SK-N-SH (cell line): ENCODE measurements around the gene MIPEP. TPM values are rescaled to one million over a fixed set of nuclear protein-coding genes. Genes with fewer than 3 reads are reported as not detected.

Experiments
- CTCF ChIA-PET: fragments of 300-600, 350-600 bp; formaldehyde crosslinking; extraction: SDS; loops from one replicate; lab custom pipeline; 2021; lab: Yijun Ruan, JAX
- POLR2A ChIA-PET: fragments of 350-600 bp; sonication (Branson Sonifier 250); formaldehyde crosslinking; extraction: SDS; loops from one replicate; lab custom pipeline; 2020; ENCODE audit warnings: antibody characterized with exemption, inconsistent platforms; lab: Yijun Ruan, JAX
- DNase-seq: peaks from one replicate; pipeline ENCODE4 v3.0.0; 2012
- H2AFZ ChIP-seq: fragments of 200-600 bp; sonication (generic); 2 replicates; pipeline ENCODE4 v1.8.1; 2016; ENCODE audit warnings: antibody characterized with exemption, mild to moderate bottlenecking, low read depth
- H3F3A ChIP-seq: fragments of 200-600 bp; sonication (generic); replicated peaks from 2 replicates; pipeline ENCODE3; 2016; ENCODE audit warnings: antibody characterized with exemption, mild to moderate bottlenecking; ENCODE audit not compliant: insufficient read depth
- H3K27ac ChIP-seq, 2 experiments: fragments of 200-500 bp in 1 of 2; fragments of 200-600 bp in 1 of 2; sonication (Bioruptor generic) in 1 of 2; sonication (generic), shearing (Covaris generic) in 1 of 2; 2 replicates each; pipeline versions ENCODE4 v1.5.1 to v1.6.1; 2014 to 2016; ENCODE audit warnings: low read depth in 2 of 2, inconsistent platforms in 1 of 2, low read length in 1 of 2, mild to moderate bottlenecking in 1 of 2, mixed read lengths in 1 of 2
- H3K27me3 ChIP-seq: fragments of 200-600 bp; sonication (generic), shearing (Covaris generic); 2 replicates; pipeline ENCODE4 v1.6.1; 2016; ENCODE audit warnings: mixed run types; ENCODE audit not compliant: insufficient read depth
- H3K36me3 ChIP-seq, 2 experiments: fragments of 200-500 bp in 1 of 2; fragments of 200-600 bp in 1 of 2; sonication (Bioruptor generic) in 1 of 2; sonication (generic) in 1 of 2; replicated peaks in 1 of 2; 2 replicates each; pipeline versions ENCODE3 to v1.5.1; 2014 to 2016; ENCODE audit warnings: low read length in 1 of 2, mild to moderate bottlenecking in 1 of 2; ENCODE audit not compliant: insufficient read depth in 2 of 2, control insufficient read depth in 1 of 2
- H3K4me1 ChIP-seq, 2 experiments: fragments of 200-500 bp in 1 of 2; fragments of 200-600 bp in 1 of 2; sonication (Bioruptor generic) in 1 of 2; sonication (generic), shearing (Covaris generic) in 1 of 2; 2 replicates each; pipeline versions ENCODE4 v1.5.1 to v1.6.1; 2014 to 2016; ENCODE audit warnings: low read depth in 1 of 2, low read length in 1 of 2, mixed run types in 1 of 2; ENCODE audit not compliant: insufficient read depth in 2 of 2, control insufficient read depth in 1 of 2
- H3K4me2 ChIP-seq: fragments of 200-600 bp; sonication (generic), shearing (Covaris generic); 2 replicates; pipeline ENCODE4 v1.6.1; 2017; ENCODE audit warnings: mixed run types
- H3K4me3 ChIP-seq, 2 experiments: fragments of 200-500 bp in 1 of 2; fragments of 200-600 bp in 1 of 2; sonication (Bioruptor generic) in 1 of 2; sonication (generic), shearing (Covaris generic) in 1 of 2; 2 replicates each; pipeline versions ENCODE4 v1.5.1 to v1.8.1; 2014 to 2016; ENCODE audit warnings: low read depth in 2 of 2, inconsistent platforms in 1 of 2, low read length in 1 of 2, mild to moderate bottlenecking in 1 of 2, mixed read lengths in 1 of 2, moderate library complexity in 1 of 2
- H3K79me2 ChIP-seq: fragments of 200-600 bp; sonication (generic); 2 replicates; pipeline ENCODE4 v1.8.1; 2017; ENCODE audit warnings: mild to moderate bottlenecking; ENCODE audit not compliant: insufficient read depth
- H3K9ac ChIP-seq: fragments of 200-600 bp; sonication (generic); 2 replicates; pipeline ENCODE4 v1.6.1; 2017; ENCODE audit warnings: mixed run types
- H3K9me2 ChIP-seq: fragments of 200-600 bp; sonication (generic); 2 replicates; pipeline ENCODE4 v1.6.1; 2017; ENCODE audit warnings: mixed run types
- H3K9me3 ChIP-seq: fragments of 200-600 bp; sonication (generic); 2 replicates; pipeline ENCODE4 v1.6.1; 2017; ENCODE audit warnings: mixed run types, mild to moderate bottlenecking, moderate library complexity
- H4K20me1 ChIP-seq: fragments of 200-600 bp; sonication (generic); 2 replicates; pipeline ENCODE4 v1.6.1; 2017; ENCODE audit warnings: mild to moderate bottlenecking, mixed run types; ENCODE audit not compliant: insufficient read depth
- FOSL2 ChIP-seq: IDR thresholded peaks from 2 replicates; pipeline ENCODE4 v1.4.0; 2012; ENCODE audit warnings: low read depth, mild to moderate bottlenecking, moderate library complexity, borderline replicate concordance
- IRF3 ChIP-seq: fragments of 150-350 bp; IDR thresholded peaks from 2 replicates; pipeline ENCODE4 v1.6.1; 2016; ENCODE audit warnings: mild to moderate bottlenecking, low read depth, low read length
- MXI1 ChIP-seq: IDR thresholded peaks from 2 replicates; pipeline ENCODE4 v1.6.1; 2012; ENCODE audit warnings: mild to moderate bottlenecking, low read depth, low read length, improper control_type of control experiment
- PBX3 ChIP-seq: IDR thresholded peaks from 2 replicates; pipeline ENCODE4; 2012
- RCOR1 ChIP-seq: fragments of 150-350 bp; IDR thresholded peaks from 2 replicates; pipeline ENCODE4 v1.6.1; 2017; ENCODE audit warnings: antibody characterized with exemption, low read length
- SMC3 ChIP-seq: IDR thresholded peaks from 2 replicates; pipeline ENCODE4 v1.6.1; 2012; ENCODE audit warnings: low read depth, low read length, improper control_type of control experiment
- TAF1 ChIP-seq: IDR thresholded peaks from 2 replicates; pipeline ENCODE4 v1.6.1; 2012; ENCODE audit warnings: low read depth, mild to moderate bottlenecking, low read length, moderate library complexity, borderline replicate concordance
- TCF12 ChIP-seq: IDR thresholded peaks from 2 replicates; pipeline ENCODE4 v1.4.0; 2012
- WGBS: methylation state at CpG from one replicate; pipeline ENCODE4 v1.1.6; 2017; ENCODE audit warnings: low lambda C conversion rate; 5-methylcytosine and 5-hydroxymethylcytosine counted together
- polyA plus RNA-seq, 3 experiments: library from polyadenylated mRNA; depleted of rRNA; stranded (reverse); fragments of >200 nt; gene quantifications; 2 replicates each; pipeline ENCODE4 v1.2.3, GENCODE V29; 2012
- TF ChIP-seq, protein P1 (sequence below): IDR thresholded peaks from 2 replicates; pipeline ENCODE4 v1.4.0; 2012; ENCODE audit warnings: low read depth, borderline replicate concordance
- TF ChIP-seq, protein P2 (sequence below): IDR thresholded peaks from 2 replicates; pipeline ENCODE4 v1.4.0; 2012; ENCODE audit warnings: low read depth, borderline replicate concordance
- TF ChIP-seq, protein P3 (sequence below): IDR thresholded peaks from 2 replicates; pipeline ENCODE4 v1.4.0; 2012; ENCODE audit warnings: low read depth

Gene MIPEP
- polyA plus RNA-seq, 1 of the 3 experiments (the other 2 are of a cell fraction): 12.7 TPM

DNA sequence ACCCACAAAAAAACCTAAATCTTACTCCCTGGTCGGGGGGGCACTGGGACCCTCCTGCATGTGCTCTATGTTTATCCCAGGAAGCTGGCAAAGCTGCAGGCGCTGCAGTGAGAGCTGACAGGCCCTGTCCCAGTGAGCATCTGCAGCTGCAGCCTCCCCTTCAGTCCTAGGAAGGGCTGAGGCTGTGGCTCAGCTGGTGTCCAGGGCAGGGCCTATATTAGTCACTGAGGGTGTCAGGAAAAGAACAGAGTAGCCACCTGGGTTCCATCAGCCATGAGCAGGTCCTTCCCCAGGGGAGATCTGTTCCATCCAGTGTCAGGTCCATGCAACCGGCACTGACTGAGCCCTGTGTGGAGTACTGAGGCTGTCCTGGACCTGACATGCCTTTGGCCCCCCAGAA lies 198.5 kb downstream of the MIPEP start:
- H4K20me1 ChIP-seq: no peaks in the 10 kb centered on the region
- no peaks in the 10 kb centered on the region for H3K36me3 ChIP-seq
- WGBS: no CpG with 5 or more reads among the region's 3 CpGs
- no peak overlapping the region for H3K4me3 ChIP-seq
- H3K9me2 ChIP-seq: no peaks in the 10 kb centered on the region
- POLR2A ChIA-PET: no interaction called here
- TF ChIP-seq, protein P1, sequence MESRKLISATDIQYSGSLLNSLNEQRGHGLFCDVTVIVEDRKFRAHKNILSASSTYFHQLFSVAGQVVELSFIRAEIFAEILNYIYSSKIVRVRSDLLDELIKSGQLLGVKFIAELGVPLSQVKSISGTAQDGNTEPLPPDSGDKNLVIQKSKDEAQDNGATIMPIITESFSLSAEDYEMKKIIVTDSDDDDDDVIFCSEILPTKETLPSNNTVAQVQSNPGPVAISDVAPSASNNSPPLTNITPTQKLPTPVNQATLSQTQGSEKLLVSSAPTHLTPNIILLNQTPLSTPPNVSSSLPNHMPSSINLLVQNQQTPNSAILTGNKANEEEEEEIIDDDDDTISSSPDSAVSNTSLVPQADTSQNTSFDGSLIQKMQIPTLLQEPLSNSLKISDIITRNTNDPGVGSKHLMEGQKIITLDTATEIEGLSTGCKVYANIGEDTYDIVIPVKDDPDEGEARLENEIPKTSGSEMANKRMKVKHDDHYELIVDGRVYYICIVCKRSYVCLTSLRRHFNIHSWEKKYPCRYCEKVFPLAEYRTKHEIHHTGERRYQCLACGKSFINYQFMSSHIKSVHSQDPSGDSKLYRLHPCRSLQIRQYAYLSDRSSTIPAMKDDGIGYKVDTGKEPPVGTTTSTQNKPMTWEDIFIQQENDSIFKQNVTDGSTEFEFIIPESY: no peak
- no peaks in the 10 kb centered on the region for H3K9me3 ChIP-seq
- no peaks in the 10 kb centered on the region for H3K79me2 ChIP-seq
- no peak overlapping the region for H3K27ac ChIP-seq
- H3K4me2 ChIP-seq: no peak overlapping the region
- CTCF ChIA-PET: interaction anchor here (0.9 to 1.6 kb wide), 3 partner anchors 19 to 223 kb away, joined by 3 to 4 read pairs (median 3); no protein-coding TSS in a partner anchor
- DNase-seq: no peak
- H2AFZ ChIP-seq: no peak overlapping the region
- H3K4me1 ChIP-seq: peaks cover 0 to 4% of the 10 kb centered on the region in 2 experiments; a peak in 1 of 4 replicates
- no peak overlapping the region for H3K9ac ChIP-seq
- no peaks in the 10 kb centered on the region for H3F3A ChIP-seq
- no peaks in the 10 kb centered on the region for H3K27me3 ChIP-seq

GRCh38 chr13:23688336-23688735 lies 200.9 kb downstream of the MIPEP start:
- H3K9me2 ChIP-seq: no peaks in the 10 kb centered on the region
- H2AFZ ChIP-seq: no peak overlapping the region
- H3K9ac ChIP-seq: no peak overlapping the region
- H3K4me2 ChIP-seq: no peak overlapping the region
- no peaks in the 10 kb centered on the region for H3K27me3 ChIP-seq
- H3K9me3 ChIP-seq: peaks cover 9% of the 10 kb centered on the region; the same call in 1 of the 2 replicates
- ChIA-PET POLR2A (no interaction called here), CTCF (interaction anchor here (1.3 kb wide), 1 partner anchor 19 kb away, joined by 5 read pairs; no protein-coding TSS in a partner anchor)
- H3F3A ChIP-seq: no peaks in the 10 kb centered on the region
- H4K20me1 ChIP-seq: no peaks in the 10 kb centered on the region
- WGBS: 86% methylated on average over 3 of the region's 3 CpGs
- no peaks in the 10 kb centered on the region for H3K36me3 ChIP-seq
- TF ChIP-seq, protein P2, sequence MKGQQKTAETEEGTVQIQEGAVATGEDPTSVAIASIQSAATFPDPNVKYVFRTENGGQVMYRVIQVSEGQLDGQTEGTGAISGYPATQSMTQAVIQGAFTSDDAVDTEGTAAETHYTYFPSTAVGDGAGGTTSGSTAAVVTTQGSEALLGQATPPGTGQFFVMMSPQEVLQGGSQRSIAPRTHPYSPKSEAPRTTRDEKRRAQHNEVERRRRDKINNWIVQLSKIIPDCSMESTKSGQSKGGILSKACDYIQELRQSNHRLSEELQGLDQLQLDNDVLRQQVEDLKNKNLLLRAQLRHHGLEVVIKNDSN: no peak
- TF ChIP-seq FOSL2: no peak
- TF ChIP-seq, protein P3, sequence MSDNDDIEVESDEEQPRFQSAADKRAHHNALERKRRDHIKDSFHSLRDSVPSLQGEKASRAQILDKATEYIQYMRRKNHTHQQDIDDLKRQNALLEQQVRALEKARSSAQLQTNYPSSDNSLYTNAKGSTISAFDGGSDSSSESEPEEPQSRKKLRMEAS: no peak
- TF ChIP-seq PBX3: no peak
- TF ChIP-seq IRF3: no peak
- no peak for TF ChIP-seq TCF12
- TF ChIP-seq RCOR1: no peak
- no peak for TF ChIP-seq TAF1
- no peak for TF ChIP-seq SMC3
- no peak for TF ChIP-seq MXI1
- TF ChIP-seq, all 33 proteins: peak for 0
- peaks cover 0 to 4% of the 10 kb centered on the region in 2 experiments; a peak in 1 of 4 replicates for H3K4me1 ChIP-seq
- no peak for DNase-seq
- no peaks in the 10 kb centered on the region for H3K79me2 ChIP-seq
- H3K4me3 ChIP-seq: no peak overlapping the region
- no peak overlapping the region for H3K27ac ChIP-seq
